SK-N-SH (cell line): ENCODE results near the gene DOCK3. TPM values are rescaled to one million over a fixed set of nuclear protein-coding genes. Genes with fewer than 3 reads are reported as not detected.

Experiments
- CTCF ChIA-PET: fragments of 300-600, 350-600 bp; formaldehyde crosslinking; extraction: SDS; loops from one replicate; lab custom pipeline; 2021; lab: Yijun Ruan, JAX
- POLR2A ChIA-PET: fragments of 350-600 bp; sonication (Branson Sonifier 250); formaldehyde crosslinking; extraction: SDS; loops from one replicate; lab custom pipeline; 2020; ENCODE audit warnings: antibody characterized with exemption, inconsistent platforms; lab: Yijun Ruan, JAX
- DNase-seq: peaks from one replicate; pipeline ENCODE4 v3.0.0; 2012
- H2AFZ ChIP-seq: fragments of 200-600 bp; sonication (generic); 2 replicates; pipeline ENCODE4 v1.8.1; 2016; ENCODE audit warnings: antibody characterized with exemption, mild to moderate bottlenecking, low read depth
- H3F3A ChIP-seq: fragments of 200-600 bp; sonication (generic); replicated peaks from 2 replicates; pipeline ENCODE3; 2016; ENCODE audit warnings: antibody characterized with exemption, mild to moderate bottlenecking; ENCODE audit not compliant: insufficient read depth
- H3K27ac ChIP-seq, 2 experiments: fragments of 200-500 bp in 1 of 2; fragments of 200-600 bp in 1 of 2; sonication (Bioruptor generic) in 1 of 2; sonication (generic), shearing (Covaris generic) in 1 of 2; 2 replicates each; pipeline versions ENCODE4 v1.5.1 to v1.6.1; 2014 to 2016; ENCODE audit warnings: low read depth in 2 of 2, inconsistent platforms in 1 of 2, low read length in 1 of 2, mild to moderate bottlenecking in 1 of 2, mixed read lengths in 1 of 2
- H3K27me3 ChIP-seq: fragments of 200-600 bp; sonication (generic), shearing (Covaris generic); 2 replicates; pipeline ENCODE4 v1.6.1; 2016; ENCODE audit warnings: mixed run types; ENCODE audit not compliant: insufficient read depth
- H3K36me3 ChIP-seq, 2 experiments: fragments of 200-500 bp in 1 of 2; fragments of 200-600 bp in 1 of 2; sonication (Bioruptor generic) in 1 of 2; sonication (generic) in 1 of 2; replicated peaks in 1 of 2; 2 replicates each; pipeline versions ENCODE3 to v1.5.1; 2014 to 2016; ENCODE audit warnings: low read length in 1 of 2, mild to moderate bottlenecking in 1 of 2; ENCODE audit not compliant: insufficient read depth in 2 of 2, control insufficient read depth in 1 of 2
- H3K4me1 ChIP-seq, 2 experiments: fragments of 200-500 bp in 1 of 2; fragments of 200-600 bp in 1 of 2; sonication (Bioruptor generic) in 1 of 2; sonication (generic), shearing (Covaris generic) in 1 of 2; 2 replicates each; pipeline versions ENCODE4 v1.5.1 to v1.6.1; 2014 to 2016; ENCODE audit warnings: low read depth in 1 of 2, low read length in 1 of 2, mixed run types in 1 of 2; ENCODE audit not compliant: insufficient read depth in 2 of 2, control insufficient read depth in 1 of 2
- H3K4me2 ChIP-seq: fragments of 200-600 bp; sonication (generic), shearing (Covaris generic); 2 replicates; pipeline ENCODE4 v1.6.1; 2017; ENCODE audit warnings: mixed run types
- H3K4me3 ChIP-seq, 2 experiments: fragments of 200-500 bp in 1 of 2; fragments of 200-600 bp in 1 of 2; sonication (Bioruptor generic) in 1 of 2; sonication (generic), shearing (Covaris generic) in 1 of 2; 2 replicates each; pipeline versions ENCODE4 v1.5.1 to v1.8.1; 2014 to 2016; ENCODE audit warnings: low read depth in 2 of 2, inconsistent platforms in 1 of 2, low read length in 1 of 2, mild to moderate bottlenecking in 1 of 2, mixed read lengths in 1 of 2, moderate library complexity in 1 of 2
- H3K79me2 ChIP-seq: fragments of 200-600 bp; sonication (generic); 2 replicates; pipeline ENCODE4 v1.8.1; 2017; ENCODE audit warnings: mild to moderate bottlenecking; ENCODE audit not compliant: insufficient read depth
- H3K9ac ChIP-seq: fragments of 200-600 bp; sonication (generic); 2 replicates; pipeline ENCODE4 v1.6.1; 2017; ENCODE audit warnings: mixed run types
- H3K9me2 ChIP-seq: fragments of 200-600 bp; sonication (generic); 2 replicates; pipeline ENCODE4 v1.6.1; 2017; ENCODE audit warnings: mixed run types
- H3K9me3 ChIP-seq: fragments of 200-600 bp; sonication (generic); 2 replicates; pipeline ENCODE4 v1.6.1; 2017; ENCODE audit warnings: mixed run types, mild to moderate bottlenecking, moderate library complexity
- H4K20me1 ChIP-seq: fragments of 200-600 bp; sonication (generic); 2 replicates; pipeline ENCODE4 v1.6.1; 2017; ENCODE audit warnings: mild to moderate bottlenecking, mixed run types; ENCODE audit not compliant: insufficient read depth
- ELF1 ChIP-seq: IDR thresholded peaks from 2 replicates; pipeline ENCODE4 v1.4.0; 2012
- EP300 ChIP-seq, 2 experiments: IDR thresholded peaks; 2 replicates each; pipeline versions ENCODE4 v1.4.0 to v1.6.1; 2012; ENCODE audit warnings: borderline replicate concordance in 1 of 2, low read depth in 1 of 2, low read length in 1 of 2
- FOXM1 ChIP-seq: IDR thresholded peaks from 2 replicates; pipeline ENCODE4 v1.4.0; 2012; ENCODE audit warnings: low read depth, mild to moderate bottlenecking
- GABPA ChIP-seq: IDR thresholded peaks from 2 replicates; pipeline ENCODE4 v1.4.0; 2012; ENCODE audit warnings: low read depth, mild to moderate bottlenecking
- MAX ChIP-seq: IDR thresholded peaks from 2 replicates; pipeline ENCODE4 v1.4.0; 2012; ENCODE audit warnings: low read depth
- MEF2A ChIP-seq: IDR thresholded peaks from 2 replicates; pipeline ENCODE4 v1.4.0; 2012; ENCODE audit warnings: low read depth, borderline replicate concordance
- MXI1 ChIP-seq: IDR thresholded peaks from 2 replicates; pipeline ENCODE4 v1.6.1; 2012; ENCODE audit warnings: mild to moderate bottlenecking, low read depth, low read length, improper control_type of control experiment
- NFIC ChIP-seq: IDR thresholded peaks from 2 replicates; pipeline ENCODE4 v1.4.0; 2012; ENCODE audit warnings: borderline replicate concordance
- POLR2AphosphoS5 ChIP-seq: IDR thresholded peaks from 2 replicates; pipeline ENCODE4 v1.6.1; 2012; ENCODE audit warnings: low read depth, low read length
- RAD21 ChIP-seq: IDR thresholded peaks from 2 replicates; pipeline ENCODE4 v1.6.1; 2012; ENCODE audit warnings: mild to moderate bottlenecking, low read length
- REST ChIP-seq: IDR thresholded peaks from 2 replicates; pipeline ENCODE4 v1.6.1; 2012; ENCODE audit warnings: mild to moderate bottlenecking, low read depth, low read length, moderate library complexity
- RFX5 ChIP-seq: IDR thresholded peaks from 2 replicates; pipeline ENCODE4 v1.6.1; 2012; ENCODE audit warnings: mild to moderate bottlenecking, improper control_type of control experiment, low read length
- SIN3A ChIP-seq: IDR thresholded peaks from 2 replicates; pipeline ENCODE4 v1.6.1; 2012; ENCODE audit warnings: low read depth, mild to moderate bottlenecking, low read length, moderate library complexity, borderline replicate concordance
- SMC3 ChIP-seq: IDR thresholded peaks from 2 replicates; pipeline ENCODE4 v1.6.1; 2012; ENCODE audit warnings: low read depth, low read length, improper control_type of control experiment
- TAF1 ChIP-seq: IDR thresholded peaks from 2 replicates; pipeline ENCODE4 v1.6.1; 2012; ENCODE audit warnings: low read depth, mild to moderate bottlenecking, low read length, moderate library complexity, borderline replicate concordance
- TCF12 ChIP-seq: IDR thresholded peaks from 2 replicates; pipeline ENCODE4 v1.4.0; 2012
- TEAD4 ChIP-seq: IDR thresholded peaks from 2 replicates; pipeline ENCODE4 v1.4.0; 2012; ENCODE audit warnings: mild to moderate bottlenecking, borderline replicate concordance; ENCODE audit not compliant: insufficient read depth
- USF1 ChIP-seq: IDR thresholded peaks from 2 replicates; pipeline ENCODE4 v1.4.0; 2012; ENCODE audit warnings: low read depth, borderline replicate concordance
- YY1 ChIP-seq: IDR thresholded peaks from 2 replicates; pipeline ENCODE4 v1.4.0; 2012; ENCODE audit warnings: low read depth, mild to moderate bottlenecking
- WGBS: methylation state at CpG from one replicate; pipeline ENCODE4 v1.1.6; 2017; ENCODE audit warnings: low lambda C conversion rate; 5-methylcytosine and 5-hydroxymethylcytosine counted together
- polyA plus RNA-seq, 3 experiments: library from polyadenylated mRNA; depleted of rRNA; stranded (reverse); fragments of >200 nt; gene quantifications; 2 replicates each; pipeline ENCODE4 v1.2.3, GENCODE V29; 2012
- TF ChIP-seq, protein P1 (sequence below): IDR thresholded peaks from 2 replicates; pipeline ENCODE4 v1.4.0; 2012; ENCODE audit warnings: low read depth, borderline replicate concordance
- TF ChIP-seq, protein P2 (sequence below): IDR thresholded peaks from 2 replicates; pipeline ENCODE4; 2012

The DOCK3 gene
- polyA plus RNA-seq, 1 of the 3 experiments (the other 2 are of a cell fraction) = 0.05 TPM

DNA sequence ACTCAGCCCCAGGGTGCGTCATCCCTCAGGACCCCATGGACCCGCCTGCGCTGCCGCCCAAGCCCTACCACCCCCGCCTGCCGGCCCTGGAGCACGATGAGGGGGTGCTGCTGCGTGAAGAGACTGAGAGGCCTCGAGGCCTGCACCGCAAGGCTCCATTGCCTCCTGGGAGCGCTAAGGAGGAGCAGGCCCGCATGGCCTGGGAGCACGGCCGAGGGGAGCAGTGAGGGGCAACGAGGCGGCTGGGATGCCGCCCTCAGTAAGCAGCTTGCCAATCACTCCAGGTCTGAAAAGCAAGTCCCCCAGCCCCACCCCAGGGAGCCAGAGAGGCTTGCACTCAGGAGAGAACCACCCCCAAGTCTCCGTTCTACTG, 706.6 kb downstream of the DOCK3 start:
- ChIA-PET CTCF (interaction anchor here (5.6 kb wide), 1 partner anchor 7 kb away, joined by 37 read pairs; no protein-coding TSS in a partner anchor), POLR2A (no interaction called here)

DNA sequence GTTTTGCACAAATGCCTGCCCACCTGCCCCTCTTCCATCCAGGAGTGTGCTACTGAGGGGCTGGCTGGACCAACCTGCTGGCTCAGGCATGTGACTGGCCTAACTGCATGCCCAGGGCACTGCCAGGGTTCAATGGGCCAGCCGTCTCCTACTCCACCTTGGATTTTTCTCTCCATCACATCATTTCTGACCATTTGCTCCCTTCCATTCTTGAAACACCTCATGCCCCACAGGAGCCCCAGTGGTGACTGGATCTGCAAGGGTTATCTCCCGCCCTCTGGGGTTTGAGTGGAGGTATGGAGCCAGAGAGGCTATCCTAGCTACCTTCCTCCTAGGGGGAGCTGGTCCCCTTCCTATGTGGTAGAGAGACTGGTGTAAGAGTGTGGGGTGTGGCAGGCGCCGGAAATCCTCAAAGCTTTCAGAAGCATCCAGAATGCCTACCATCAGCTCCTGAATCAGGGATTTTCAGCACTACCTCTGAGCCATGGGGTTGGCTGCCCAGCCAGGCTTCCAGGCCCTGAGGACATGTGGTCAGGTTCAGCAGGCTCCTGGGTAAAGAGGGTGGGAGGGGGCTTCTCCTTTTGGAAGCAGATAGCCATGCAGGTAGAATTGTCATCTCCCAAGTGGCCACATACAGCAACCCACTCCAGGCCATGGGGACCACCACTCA, 707.5 kb downstream of the DOCK3 start:
- Histone ChIP-seq H4K20me1 (no peaks in the 10 kb centered on the region), H3K4me3 (no peak overlapping the region), H3K4me1 (peaks cover 15 to 18% of the 10 kb centered on the region in 2 experiments), H2AFZ (no peak overlapping the region), H3K4me2 (no peak overlapping the region), H3K27ac (no peak overlapping the region), H3K36me3 (peaks cover 0 to 6% of the 10 kb centered on the region in 2 experiments), H3K9me2 (no peaks in the 10 kb centered on the region), H3K9me3 (no peaks in the 10 kb centered on the region), H3K27me3 (no peaks in the 10 kb centered on the region), H3F3A (peaks cover under 1% of the 10 kb centered on the region), H3K79me2 (peaks cover 39% of the 10 kb centered on the region), H3K9ac (no peak overlapping the region)
- POLR2A ChIA-PET = no interaction called here
- DNase-seq = no peak
- WGBS = 93% methylated on average over 4 of the region's 4 CpGs
- CTCF ChIA-PET = interaction anchor here (0.7 to 1.7 kb wide), 3 partner anchors 766 to 811 kb away, joined by 3 to 7 read pairs (median 4); no protein-coding TSS in a partner anchor
- TF ChIP-seq MEF2A = no peak
- TF ChIP-seq, protein P1, sequence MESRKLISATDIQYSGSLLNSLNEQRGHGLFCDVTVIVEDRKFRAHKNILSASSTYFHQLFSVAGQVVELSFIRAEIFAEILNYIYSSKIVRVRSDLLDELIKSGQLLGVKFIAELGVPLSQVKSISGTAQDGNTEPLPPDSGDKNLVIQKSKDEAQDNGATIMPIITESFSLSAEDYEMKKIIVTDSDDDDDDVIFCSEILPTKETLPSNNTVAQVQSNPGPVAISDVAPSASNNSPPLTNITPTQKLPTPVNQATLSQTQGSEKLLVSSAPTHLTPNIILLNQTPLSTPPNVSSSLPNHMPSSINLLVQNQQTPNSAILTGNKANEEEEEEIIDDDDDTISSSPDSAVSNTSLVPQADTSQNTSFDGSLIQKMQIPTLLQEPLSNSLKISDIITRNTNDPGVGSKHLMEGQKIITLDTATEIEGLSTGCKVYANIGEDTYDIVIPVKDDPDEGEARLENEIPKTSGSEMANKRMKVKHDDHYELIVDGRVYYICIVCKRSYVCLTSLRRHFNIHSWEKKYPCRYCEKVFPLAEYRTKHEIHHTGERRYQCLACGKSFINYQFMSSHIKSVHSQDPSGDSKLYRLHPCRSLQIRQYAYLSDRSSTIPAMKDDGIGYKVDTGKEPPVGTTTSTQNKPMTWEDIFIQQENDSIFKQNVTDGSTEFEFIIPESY = no peak
- no peak for TF ChIP-seq YY1
- no peak for TF ChIP-seq FOXM1
- TF ChIP-seq MAX = no peak
- TF ChIP-seq REST = no peak
- no peak for TF ChIP-seq TAF1
- no peak for TF ChIP-seq TCF12
- no peak for TF ChIP-seq MXI1
- no peak for TF ChIP-seq TEAD4

More for the DNA sequence above, 706.6 kb downstream of the DOCK3 start:
- 88% methylated on average over 5 of the region's 18 CpGs for WGBS
- H3K36me3 ChIP-seq = no peaks in the 10 kb centered on the region
- no peak overlapping the region for H3K4me2 ChIP-seq
- no peaks in the 10 kb centered on the region for H4K20me1 ChIP-seq
- DNase-seq = no peak
- H3K4me3 ChIP-seq = no peak overlapping the region
- no peak overlapping the region for H3K27ac ChIP-seq
- H3K79me2 ChIP-seq = peaks cover 30% of the 10 kb centered on the region
- TF ChIP-seq NFIC = no peak
- TF ChIP-seq USF1 = no peak
- no peak for TF ChIP-seq SIN3A
- TF ChIP-seq RFX5 = no peak
- no peak for TF ChIP-seq EP300 (IDR thresholded peaks at IDR 0.05; ENCODE audit: borderline replicate concordance in 1 of 2, low read depth in 1 of 2, low read length in 1 of 2)
- no peak for TF ChIP-seq MEF2A
- TF ChIP-seq GABPA = no peak
- no peak for TF ChIP-seq SMC3
- no peak for TF ChIP-seq ELF1
- no peak for TF ChIP-seq POLR2AphosphoS5
- no peak for TF ChIP-seq TEAD4
- no peak for TF ChIP-seq RAD21
- TF ChIP-seq, protein P2, sequence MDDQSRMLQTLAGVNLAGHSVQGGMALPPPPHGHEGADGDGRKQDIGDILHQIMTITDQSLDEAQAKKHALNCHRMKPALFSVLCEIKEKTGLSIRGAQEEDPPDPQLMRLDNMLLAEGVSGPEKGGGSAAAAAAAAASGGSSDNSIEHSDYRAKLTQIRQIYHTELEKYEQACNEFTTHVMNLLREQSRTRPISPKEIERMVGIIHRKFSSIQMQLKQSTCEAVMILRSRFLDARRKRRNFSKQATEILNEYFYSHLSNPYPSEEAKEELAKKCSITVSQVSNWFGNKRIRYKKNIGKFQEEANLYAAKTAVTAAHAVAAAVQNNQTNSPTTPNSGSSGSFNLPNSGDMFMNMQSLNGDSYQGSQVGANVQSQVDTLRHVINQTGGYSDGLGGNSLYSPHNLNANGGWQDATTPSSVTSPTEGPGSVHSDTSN = no peak
- no peaks in the 10 kb centered on the region for H3K9me2 ChIP-seq
- H3K9ac ChIP-seq = no peak overlapping the region
- H3K27me3 ChIP-seq = no peaks in the 10 kb centered on the region
- no peaks in the 10 kb centered on the region for H3K9me3 ChIP-seq
- peaks cover 6 to 11% of the 10 kb centered on the region in 2 experiments for H3K4me1 ChIP-seq
- no peaks in the 10 kb centered on the region for H3F3A ChIP-seq
- no peak overlapping the region for H2AFZ ChIP-seq
